Measurements from ENCODE around the gene EHMT1.

DNA sequence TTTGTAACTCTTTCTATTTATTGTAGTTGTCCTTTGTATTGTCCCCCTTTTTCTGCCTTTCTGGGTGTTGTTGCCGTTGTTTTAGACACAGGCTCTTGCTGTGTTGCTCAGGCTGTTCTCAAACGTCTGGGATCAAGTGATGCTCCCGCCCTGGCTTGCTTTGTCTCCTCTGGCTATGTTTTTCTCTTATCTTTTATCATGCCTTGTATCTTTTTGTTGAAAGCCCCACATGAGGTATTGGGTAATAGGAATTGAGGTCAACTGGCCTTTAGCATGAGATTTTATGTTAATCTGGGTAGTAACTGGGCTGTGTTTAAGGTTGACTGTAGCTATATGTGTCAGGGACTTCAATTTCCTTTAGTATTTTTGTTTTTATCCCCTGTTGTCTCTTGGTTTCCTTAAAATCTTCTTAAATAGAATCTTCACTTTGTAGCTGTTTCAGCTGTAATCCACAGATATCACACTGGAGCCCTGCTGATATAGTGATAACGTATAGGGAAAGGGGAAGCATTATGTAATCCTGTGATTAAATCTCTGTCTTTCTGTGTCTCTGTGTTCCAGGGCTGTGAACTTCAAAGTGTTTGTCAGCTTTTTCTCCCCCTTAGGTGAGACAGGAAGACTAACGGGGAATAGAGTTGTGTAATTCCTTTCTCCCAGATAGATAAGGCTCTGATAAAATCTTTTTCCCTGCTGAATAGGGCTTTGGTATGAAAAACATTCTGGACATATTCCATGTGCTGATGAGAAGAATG, 232.9 kb downstream of the EHMT1 start:
- TF ChIP-seq, protein P1, sequence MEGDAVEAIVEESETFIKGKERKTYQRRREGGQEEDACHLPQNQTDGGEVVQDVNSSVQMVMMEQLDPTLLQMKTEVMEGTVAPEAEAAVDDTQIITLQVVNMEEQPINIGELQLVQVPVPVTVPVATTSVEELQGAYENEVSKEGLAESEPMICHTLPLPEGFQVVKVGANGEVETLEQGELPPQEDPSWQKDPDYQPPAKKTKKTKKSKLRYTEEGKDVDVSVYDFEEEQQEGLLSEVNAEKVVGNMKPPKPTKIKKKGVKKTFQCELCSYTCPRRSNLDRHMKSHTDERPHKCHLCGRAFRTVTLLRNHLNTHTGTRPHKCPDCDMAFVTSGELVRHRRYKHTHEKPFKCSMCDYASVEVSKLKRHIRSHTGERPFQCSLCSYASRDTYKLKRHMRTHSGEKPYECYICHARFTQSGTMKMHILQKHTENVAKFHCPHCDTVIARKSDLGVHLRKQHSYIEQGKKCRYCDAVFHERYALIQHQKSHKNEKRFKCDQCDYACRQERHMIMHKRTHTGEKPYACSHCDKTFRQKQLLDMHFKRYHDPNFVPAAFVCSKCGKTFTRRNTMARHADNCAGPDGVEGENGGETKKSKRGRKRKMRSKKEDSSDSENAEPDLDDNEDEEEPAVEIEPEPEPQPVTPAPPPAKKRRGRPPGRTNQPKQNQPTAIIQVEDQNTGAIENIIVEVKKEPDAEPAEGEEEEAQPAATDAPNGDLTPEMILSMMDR (IDR thresholded peaks at IDR 0.05; ENCODE audit: insufficient read depth, low read length) = no peak
- TF ChIP-seq, protein P2, sequence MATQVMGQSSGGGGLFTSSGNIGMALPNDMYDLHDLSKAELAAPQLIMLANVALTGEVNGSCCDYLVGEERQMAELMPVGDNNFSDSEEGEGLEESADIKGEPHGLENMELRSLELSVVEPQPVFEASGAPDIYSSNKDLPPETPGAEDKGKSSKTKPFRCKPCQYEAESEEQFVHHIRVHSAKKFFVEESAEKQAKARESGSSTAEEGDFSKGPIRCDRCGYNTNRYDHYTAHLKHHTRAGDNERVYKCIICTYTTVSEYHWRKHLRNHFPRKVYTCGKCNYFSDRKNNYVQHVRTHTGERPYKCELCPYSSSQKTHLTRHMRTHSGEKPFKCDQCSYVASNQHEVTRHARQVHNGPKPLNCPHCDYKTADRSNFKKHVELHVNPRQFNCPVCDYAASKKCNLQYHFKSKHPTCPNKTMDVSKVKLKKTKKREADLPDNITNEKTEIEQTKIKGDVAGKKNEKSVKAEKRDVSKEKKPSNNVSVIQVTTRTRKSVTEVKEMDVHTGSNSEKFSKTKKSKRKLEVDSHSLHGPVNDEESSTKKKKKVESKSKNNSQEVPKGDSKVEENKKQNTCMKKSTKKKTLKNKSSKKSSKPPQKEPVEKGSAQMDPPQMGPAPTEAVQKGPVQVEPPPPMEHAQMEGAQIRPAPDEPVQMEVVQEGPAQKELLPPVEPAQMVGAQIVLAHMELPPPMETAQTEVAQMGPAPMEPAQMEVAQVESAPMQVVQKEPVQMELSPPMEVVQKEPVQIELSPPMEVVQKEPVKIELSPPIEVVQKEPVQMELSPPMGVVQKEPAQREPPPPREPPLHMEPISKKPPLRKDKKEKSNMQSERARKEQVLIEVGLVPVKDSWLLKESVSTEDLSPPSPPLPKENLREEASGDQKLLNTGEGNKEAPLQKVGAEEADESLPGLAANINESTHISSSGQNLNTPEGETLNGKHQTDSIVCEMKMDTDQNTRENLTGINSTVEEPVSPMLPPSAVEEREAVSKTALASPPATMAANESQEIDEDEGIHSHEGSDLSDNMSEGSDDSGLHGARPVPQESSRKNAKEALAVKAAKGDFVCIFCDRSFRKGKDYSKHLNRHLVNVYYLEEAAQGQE (IDR thresholded peaks at IDR 0.05; ENCODE audit: insufficient replicate concordance, low read depth) = no peak
